Ovary (tissue), 3 donors: Measurements from ENCODE around the gene CHAF1A.

Source experiments
- CTCF ChIP-seq, 3 donors: fragments of 450-650 bp in 2 of 3; fragments of 200-600 bp in 1 of 3; IDR thresholded peaks; one replicate each; pipeline versions ENCODE4 v1.5.1 to v1.8.0; 2016 to 2022; ENCODE audit warnings: antibody characterized with exemption in 3 of 3, mild to moderate bottlenecking in 1 of 3
- EP300 ChIP-seq: sonication (generic); formaldehyde crosslinking; IDR thresholded peaks from one replicate; pipeline ENCODE4 v1.6.1; 2017; ENCODE audit warnings: antibody characterized with exemption
- POLR2A ChIP-seq: fragments of 450-650 bp; IDR thresholded peaks from one replicate; pipeline ENCODE4 v1.6.1; 2017; ENCODE audit warnings: antibody characterized with exemption, mild to moderate bottlenecking, moderate library complexity
- donor health status: DM: no; HTN: no; CAD: no.

GRCh38 chr19:4414144-4414799 lies 11.8 kb downstream of the CHAF1A start:
- no peak for TF ChIP-seq EP300
- no peak for TF ChIP-seq POLR2A
- TF ChIP-seq CTCF (IDR thresholded peaks at IDR 0.05): no peak
